HG03045 (cell line): ENCODE measurements around the gene TRABD.
A peak's percentile ranks its signal among the peaks of the same experiment; 100 is the strongest.

ENCODE experiments used
- ATAC-seq: cut with Tn5 transposase; IDR thresholded peaks from one replicate; pipeline ENCODE4 v1.9.1; 2021; ENCODE audit warnings: mild to moderate bottlenecking, moderate library complexity; ENCODE audit not compliant: unreplicated experiment

The TRABD gene

DNA sequence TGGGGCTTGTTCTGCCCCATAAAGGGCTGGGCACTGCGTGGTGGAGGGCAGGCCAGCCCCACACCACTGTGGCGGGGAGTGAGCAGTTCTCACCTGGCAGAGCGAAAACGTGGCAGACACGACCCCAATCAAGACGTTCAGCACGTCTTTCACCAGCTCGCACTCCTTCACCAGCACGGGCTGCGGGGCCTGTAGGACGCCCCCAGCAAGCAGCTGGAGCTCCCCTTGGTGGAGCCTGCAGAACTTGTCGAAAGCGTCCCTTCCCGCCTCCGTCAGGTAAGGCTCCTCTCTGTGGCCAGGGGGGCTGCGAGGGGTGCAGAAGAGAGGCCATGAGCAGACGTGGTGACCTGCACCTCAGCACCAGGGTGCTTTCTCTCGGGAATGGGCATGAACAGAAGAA lies 47.5 kb downstream of the TRABD start:
- ATAC-seq: no peak

DNA sequence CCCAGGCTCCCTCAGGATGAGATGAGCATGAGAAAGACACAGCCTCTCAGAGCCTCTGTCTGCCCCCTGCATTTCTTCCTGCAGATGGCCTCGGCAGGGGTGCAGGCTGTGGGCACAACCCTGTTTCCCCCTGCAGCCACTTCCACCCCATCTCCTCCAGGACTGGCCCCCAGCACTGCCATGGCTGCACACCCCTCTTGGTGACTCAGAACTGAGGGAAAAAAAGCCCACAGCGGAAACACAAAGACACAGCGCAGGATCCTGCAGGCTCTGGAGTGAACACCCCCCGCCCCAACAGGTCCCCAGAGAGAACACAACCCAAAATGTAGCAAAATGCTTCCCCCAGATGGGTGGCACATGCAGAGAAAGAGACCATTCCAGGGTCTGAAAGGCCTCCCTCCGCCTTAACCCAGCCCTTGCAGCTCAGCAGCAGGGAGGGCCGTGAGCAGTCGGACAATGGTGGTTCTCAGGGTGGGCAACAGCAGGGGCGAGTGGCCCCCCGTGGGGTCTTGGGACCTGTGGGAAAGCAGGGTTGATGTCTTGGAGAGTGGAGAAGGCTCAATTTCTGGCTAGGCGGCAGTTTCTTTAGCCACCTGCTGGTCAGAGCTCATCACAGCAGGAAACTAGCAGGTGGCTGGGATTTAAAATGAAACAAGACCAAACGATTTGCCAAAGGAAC lies 51.2 kb downstream of the TRABD start:
- ATAC-seq: no peak

DNA sequence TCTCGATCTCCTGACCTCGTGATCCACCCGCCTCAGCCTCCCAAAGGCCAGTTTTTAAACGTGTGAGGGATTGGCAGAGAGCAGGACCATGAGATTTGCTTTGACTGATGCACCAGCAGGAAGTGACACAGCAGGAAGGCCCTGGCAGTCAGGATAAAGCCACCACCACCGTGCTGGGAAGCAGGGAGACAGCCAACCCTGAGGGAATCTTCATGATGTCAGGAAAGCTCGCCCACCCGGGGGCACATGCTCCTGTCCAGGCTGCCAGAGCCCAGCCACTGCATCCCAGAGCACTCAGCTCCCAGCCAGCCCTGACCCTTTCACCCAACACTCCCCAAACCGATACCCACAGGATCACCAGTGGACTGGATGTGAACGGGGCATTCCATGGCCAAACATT lies 53.0 kb downstream of the TRABD start:
- no peak for ATAC-seq

DNA sequence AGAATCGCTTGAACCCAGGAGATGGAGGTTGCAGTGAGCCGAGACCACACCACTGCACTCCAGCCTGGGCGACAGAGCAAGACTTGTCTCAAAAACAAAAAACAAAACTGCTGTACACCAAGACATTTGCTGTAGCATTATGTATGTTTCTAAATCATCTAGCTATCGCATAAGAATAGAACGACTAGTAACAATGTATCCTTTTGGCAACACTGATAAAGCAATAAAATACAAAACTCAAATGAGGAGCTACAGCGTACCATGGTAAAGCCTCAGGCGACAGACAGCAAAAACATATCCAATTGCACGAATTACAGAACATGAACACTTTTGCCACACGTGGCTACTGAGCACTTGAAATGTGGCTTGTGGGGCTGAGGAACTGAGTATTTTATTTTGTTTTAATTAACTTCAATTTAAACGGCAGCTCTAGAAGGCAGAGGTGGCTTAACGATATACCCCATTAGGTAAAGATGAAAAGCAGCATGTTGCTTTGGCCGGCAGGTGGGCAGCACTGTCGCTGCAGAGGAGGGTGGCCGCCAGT lies 56.8 kb downstream of the TRABD start:
- no peak for ATAC-seq

DNA sequence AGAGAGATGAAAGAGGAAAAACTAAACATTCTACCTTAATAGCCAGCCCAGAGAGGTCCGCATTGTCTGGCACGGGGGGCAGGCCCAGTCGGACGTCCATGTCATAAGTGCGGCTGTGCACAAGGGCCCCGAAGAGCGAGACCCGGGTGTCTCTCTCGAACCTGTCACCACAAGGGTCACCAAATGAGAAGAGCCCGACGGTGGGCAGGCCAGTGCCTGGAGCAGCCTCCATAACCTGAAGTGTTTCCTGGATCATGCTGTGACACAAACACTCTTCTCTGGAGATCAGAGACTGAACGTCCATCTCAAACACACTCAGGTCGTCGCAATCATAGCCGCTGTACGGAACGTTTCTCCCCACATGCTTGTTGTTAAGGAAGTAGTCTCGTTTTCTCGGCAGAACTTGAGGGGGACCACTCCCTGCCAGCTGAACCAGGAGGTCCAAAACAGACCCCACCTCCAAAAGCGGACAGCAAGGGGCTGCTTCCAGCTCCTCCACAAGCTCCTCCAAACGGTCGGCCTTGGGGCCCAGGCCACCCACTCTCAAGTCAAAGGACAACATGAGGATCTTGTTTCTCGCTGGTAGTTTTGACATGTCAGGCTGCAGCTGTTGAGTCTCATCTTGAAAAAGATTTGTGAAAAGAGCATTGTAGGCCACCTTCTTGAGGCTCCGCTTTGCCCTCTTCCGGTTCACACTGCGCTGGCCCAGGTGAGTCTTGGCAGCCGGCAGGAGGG lies 58.1 kb downstream of the TRABD start:
- ATAC-seq: no peak

DNA sequence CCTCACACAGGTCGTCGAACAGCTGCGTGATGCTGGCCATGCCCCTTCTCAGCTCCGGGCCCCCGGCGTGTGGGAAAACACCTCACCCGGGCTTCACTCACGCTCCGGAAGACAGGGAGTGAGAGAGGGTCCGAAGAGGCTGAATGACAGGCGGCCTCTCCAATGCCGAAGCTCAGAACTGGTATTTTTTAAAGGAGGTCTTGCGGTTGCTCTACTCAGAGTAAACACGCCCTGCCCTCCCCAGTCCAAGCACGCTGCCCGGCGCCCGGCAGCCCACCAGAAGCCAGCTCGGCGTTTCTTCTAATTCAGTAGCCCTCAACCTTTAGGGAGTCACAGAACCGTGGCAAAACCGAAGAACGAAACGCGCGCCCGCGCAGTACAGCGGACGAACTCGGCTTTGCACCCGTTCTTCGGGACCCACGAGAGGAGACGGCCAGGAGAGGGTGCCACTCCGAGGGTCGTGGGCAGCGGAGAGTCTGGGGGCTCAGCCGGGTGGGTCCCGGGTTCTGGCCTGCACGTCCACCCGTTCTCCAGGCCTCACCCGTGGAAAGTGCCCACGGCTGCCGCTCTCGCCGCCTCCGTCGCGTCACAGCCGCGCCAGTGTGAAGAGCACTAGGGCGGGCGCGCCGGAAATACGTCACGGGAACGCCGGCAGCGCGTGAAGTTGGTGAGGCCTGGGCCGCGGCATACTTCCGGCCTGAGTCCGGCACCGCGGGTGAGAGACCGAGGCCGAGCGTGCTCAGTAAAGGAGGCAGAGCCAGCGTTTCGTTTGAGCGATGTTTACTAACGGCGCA lies 58.9 kb downstream of the TRABD start, which contains the start of gene TUBGCP6:
Gene TUBGCP6 (minus strand): TSS at position 604 of the 794 bp plus-strand sequence. CDS start 564 bp downstream, at position 40.
- ATAC-seq: peak; percentile 71

DNA sequence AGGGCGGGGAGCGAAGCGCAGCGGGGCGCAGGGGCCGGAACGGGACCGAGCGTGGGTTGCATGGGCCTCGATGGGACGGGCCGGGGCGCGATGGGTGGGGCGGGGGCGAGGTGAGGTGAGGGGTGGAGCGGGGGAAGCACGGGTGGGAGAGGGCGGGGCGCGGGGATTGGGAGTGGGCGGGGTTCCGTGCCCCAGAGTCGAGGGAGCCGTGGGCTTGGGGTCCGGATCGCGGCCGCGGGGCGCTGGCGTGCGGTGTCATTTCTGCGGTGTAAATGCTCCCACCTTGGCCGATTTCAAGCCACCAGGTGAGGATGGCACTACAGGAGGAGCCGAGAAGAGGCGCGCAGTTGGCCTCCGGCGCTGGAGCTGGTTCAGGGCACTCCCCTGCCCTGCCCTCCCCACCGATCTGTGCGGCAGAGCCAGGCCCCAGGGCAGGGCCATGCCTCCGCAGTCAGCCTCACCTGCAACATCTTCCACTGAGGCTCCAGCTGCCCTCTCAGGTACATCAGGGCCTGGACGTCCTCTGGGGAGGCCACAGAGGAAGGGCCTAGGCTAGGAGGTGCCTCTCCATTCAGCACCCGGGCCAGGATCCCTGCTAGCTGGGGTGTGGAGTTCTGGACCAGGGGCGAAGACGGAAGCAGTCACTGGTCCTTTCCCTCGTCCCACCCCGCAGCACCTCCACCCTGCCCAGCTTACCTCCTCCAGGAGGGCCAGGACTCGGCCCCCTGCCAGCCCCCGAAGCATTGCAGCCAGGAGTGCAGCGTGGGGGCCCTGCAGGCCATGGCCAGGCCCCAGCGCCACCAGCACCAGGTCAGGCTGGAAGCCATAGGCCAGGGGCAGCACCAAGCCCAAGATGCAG lies 59.7 kb downstream of the TRABD start:
- ATAC-seq: no peak

DNA sequence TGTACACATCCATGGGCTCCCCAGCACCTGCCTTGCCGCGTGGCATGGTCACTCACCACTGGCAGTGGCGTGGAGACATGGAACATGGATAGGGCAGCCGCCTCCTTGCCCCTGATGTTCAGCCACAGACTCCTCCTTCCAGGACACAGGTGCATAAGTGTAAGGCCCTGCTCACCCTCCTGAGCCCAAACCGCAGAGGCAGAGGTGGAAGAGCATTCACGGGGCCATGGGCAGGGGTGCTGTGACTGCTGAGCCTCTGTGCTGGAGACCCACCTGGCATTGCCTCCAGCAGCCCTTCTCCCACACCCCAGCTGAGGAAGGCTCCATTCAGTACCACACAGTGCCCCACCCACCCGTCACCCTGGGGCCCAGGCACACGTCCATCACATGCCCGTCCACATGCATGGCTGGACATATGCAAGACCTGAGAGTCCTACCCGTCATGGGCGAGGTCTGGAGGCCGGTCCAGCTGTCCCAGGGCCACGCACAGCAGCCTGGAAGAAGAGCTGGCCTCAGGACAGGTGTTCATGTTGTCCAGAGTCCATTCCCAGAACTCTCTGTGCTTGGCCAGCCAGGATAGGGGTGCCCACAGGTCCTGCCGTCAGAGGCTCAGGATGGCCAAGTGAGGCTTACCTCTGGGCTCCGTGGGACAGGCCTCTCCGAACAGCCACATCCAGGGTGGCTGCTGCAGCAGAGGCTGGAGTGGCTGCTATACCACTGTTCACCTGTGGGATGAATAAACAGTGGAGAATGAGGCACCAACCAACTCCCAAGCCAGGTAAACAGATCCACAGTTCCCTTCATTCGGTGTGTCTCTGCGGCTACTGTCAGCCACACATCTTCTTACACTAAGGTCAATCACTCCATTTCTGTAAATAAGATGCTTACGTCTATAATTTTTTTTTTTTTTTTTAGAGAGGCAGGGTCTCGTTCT lies 60.8 kb downstream of the TRABD start:
- ATAC-seq: no peak

DNA sequence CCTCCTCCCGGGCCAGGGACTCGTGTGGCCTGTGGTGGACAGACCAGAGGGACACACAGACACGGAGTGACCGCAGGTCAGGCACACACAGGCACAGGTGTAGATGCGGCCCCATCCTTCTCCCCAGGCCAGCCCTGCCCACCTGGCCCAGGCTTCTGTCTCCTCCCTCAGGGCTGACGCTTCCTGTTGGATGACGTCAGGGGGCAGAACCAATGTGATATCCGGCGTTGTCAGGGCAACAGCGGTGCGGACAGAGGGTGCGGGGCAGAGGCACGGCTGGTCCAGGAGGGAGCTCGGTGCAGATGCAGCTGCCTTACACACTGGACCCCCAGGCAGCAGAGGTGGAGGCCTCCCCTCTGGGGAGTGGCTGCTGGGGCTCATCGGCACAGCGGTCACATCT lies 62.0 kb downstream of the TRABD start:
- no peak for ATAC-seq

DNA sequence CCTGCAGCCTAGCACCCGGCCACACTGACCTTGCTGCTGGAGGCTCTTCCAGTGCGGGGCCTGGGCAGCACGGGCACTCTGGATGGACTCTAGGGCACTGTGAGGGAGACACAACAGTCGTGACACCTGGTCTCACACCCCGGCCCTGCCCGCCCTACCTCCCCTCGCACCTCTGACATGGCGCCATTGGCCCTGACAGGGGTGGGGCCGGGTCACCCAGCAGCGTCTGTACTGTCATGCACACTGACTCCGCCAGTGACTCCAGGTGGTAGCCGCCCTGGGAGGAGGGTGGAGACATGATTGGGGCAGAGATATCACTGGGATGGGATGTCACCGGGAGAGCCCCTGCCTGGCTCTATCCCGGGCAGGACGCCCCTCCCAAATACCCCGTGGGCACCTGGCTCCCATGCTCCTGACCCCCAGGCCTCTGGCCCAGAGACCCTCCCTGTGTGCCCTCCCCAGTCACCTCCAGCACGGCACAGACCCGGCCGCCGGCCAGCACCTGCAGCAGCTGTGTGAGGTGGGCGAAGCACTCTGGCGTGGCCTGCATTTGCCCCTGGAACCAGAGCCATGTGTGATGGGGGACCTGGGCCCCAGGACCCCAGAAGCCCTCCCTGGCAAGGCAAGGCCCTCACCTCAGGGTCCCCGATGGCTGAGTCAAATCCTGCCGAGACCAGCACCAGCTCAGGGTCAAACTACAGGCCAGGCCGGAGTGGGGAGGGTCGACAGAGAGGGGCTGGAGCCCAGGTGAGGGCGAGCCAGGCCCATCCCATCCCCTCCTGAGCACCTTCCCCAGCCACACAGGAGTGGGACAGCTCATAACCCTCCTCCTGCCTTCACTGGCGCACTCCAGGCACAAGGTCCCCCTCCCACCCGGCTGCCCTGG lies 62.7 kb downstream of the TRABD start:
- no peak for ATAC-seq
